ENCODE results near the gene CNTD1.

- TF ChIP-seq FOSL2 (IDR thresholded peaks at IDR 0.05) (no peak), FOSL2 (CRISPR knock-in tag; IDR thresholded peaks at IDR 0.05) (no peak), BHLHE40 (IDR thresholded peaks at IDR 0.05; ENCODE audit: low read depth, low read length) (no peak), CTCF (IDR thresholded peaks at IDR 0.05) (no peak), POLR2A (IDR thresholded peaks at IDR 0.05; ENCODE audit: low read length) (no peak), MYC (IDR thresholded peaks at IDR 0.05; ENCODE audit: borderline replicate concordance, low read length) (no peak), ZFP36 (IDR thresholded peaks at IDR 0.05; ENCODE audit: borderline replicate concordance, partially characterized antibody) (no peak), EP300 (IDR thresholded peaks at IDR 0.05) (no peak), SMC3 (IDR thresholded peaks at IDR 0.05) (no peak), MAX (IDR thresholded peaks at IDR 0.05) (no peak), USF2 (IDR thresholded peaks at IDR 0.05) (no peak), CBX8 (IDR thresholded peaks at IDR 0.05) (no peak), RFX5 (IDR thresholded peaks at IDR 0.05) (no peak), REST (IDR thresholded peaks at IDR 0.05) (no peak)
Observed at GRCh38 chr17:42774066-42774745, 24.5 kb upstream of the CNTD1 start.

Data from A549 (cell line).